OCI-LY1 (cell line): ENCODE measurements around the gene PTAR1.

Experiments
- EZH2 ChIP-seq: fragments of 200-600 bp; sonication (generic), shearing (Covaris generic); IDR thresholded peaks from 2 replicates; pipeline ENCODE4 v1.8.0; 2017; ENCODE audit warnings: borderline replicate concordance, mixed run types, mild to moderate bottlenecking, antibody characterized with exemption, low read length, moderate library complexity, mixed read lengths
- TF ChIP-seq, protein P1 (sequence below): fragments of 200-600 bp; sonication (generic), shearing (Covaris generic); IDR thresholded peaks from 2 replicates; pipeline ENCODE4 v1.5.1; 2017; ENCODE audit warnings: mild to moderate bottlenecking, antibody characterized with exemption, low read length, moderate library complexity, mixed read lengths

DNA sequence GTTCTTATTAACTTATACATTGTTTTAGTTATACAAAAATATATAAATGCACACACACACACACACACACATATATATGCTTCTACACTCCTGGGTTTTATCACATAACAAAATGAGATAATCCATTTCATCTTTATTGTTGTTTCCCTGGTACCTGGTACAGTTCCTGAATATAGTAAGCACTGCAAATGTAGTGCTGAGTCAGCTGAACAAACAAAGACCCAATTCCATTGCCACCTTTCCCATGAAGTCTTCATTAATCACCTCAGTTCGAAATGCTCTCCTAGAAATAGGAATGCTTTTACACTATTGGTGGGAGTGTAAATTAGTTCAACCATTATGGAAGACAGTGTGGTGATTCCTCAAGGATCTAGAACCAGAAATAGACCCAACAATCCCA lies 13.4 kb upstream of the PTAR1 start:
- TF ChIP-seq, protein P1, sequence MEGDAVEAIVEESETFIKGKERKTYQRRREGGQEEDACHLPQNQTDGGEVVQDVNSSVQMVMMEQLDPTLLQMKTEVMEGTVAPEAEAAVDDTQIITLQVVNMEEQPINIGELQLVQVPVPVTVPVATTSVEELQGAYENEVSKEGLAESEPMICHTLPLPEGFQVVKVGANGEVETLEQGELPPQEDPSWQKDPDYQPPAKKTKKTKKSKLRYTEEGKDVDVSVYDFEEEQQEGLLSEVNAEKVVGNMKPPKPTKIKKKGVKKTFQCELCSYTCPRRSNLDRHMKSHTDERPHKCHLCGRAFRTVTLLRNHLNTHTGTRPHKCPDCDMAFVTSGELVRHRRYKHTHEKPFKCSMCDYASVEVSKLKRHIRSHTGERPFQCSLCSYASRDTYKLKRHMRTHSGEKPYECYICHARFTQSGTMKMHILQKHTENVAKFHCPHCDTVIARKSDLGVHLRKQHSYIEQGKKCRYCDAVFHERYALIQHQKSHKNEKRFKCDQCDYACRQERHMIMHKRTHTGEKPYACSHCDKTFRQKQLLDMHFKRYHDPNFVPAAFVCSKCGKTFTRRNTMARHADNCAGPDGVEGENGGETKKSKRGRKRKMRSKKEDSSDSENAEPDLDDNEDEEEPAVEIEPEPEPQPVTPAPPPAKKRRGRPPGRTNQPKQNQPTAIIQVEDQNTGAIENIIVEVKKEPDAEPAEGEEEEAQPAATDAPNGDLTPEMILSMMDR, result no peak
- no peak for TF ChIP-seq EZH2
